ENCODE results near the gene ANO1. TPM values are rescaled to one million over a fixed set of nuclear protein-coding genes. Genes with fewer than 3 reads are reported as not detected.
A peak's percentile ranks its signal among the peaks of the same experiment; 100 is the strongest.

Gene ANO1
- total RNA-seq, 1 experiment from 2014 or later, result 41.7 TPM

- POLR2A ChIA-PET, result no interaction called here
- Histone ChIP-seq H3K27ac (ENCODE audit: low read depth, low read length) (peak overlapping the region; percentile 57; the same call in 1 of the 2 replicates), H3K9ac (ENCODE audit: low read length) (peak overlapping the region; percentile 29), H3K4me1 (ENCODE audit: control insufficient read depth in 1 of 2, insufficient read depth in 2 of 2, low read length in 2 of 2) (peaks cover 18 to 41% of the 10 kb centered on the region in 2 experiments), H4K20me1 (ENCODE audit: insufficient read depth) (no peaks in the 10 kb centered on the region), H3K36me3 (ENCODE audit: control insufficient read depth in 1 of 2, insufficient read depth in 2 of 2, low read length in 2 of 2) (no peaks in the 10 kb centered on the region), H3K9me3 (ENCODE audit: control insufficient read depth in 1 of 2, insufficient read depth in 1 of 2, low read depth in 1 of 2, low read length in 2 of 2) (no peaks in the 10 kb centered on the region), H3K9me2 (ENCODE audit: insufficient read depth) (no peaks in the 10 kb centered on the region), H3K79me2 (ENCODE audit: insufficient read depth, low read length) (no peaks in the 10 kb centered on the region), H3K4me3 (replicated peaks in 1 of 2; ENCODE audit: low read depth in 1 of 2, low read length in 2 of 2) (peak overlapping the region in 1 of 2 experiments; percentile 34; a peak in 2 of 4 replicates), H2AFZ (ENCODE audit: low read depth, low read length, poor library complexity, severe bottlenecking) (no peak overlapping the region), H3K27me3 (ENCODE audit: insufficient read depth, low read length) (no peaks in the 10 kb centered on the region; the same call in 1 of the 2 replicates), H3K4me2 (ENCODE audit: low read length) (peak overlapping the region; percentile 74)
- TF ChIP-seq FOSL1 (IDR thresholded peaks at IDR 0.05; ENCODE audit: low read depth) (no peak), ATF3 (IDR thresholded peaks at IDR 0.05) (no peak), ZBTB33 (IDR thresholded peaks at IDR 0.05; ENCODE audit: extremely low read depth, insufficient replicate concordance, low read length) (no peak), SRF (IDR thresholded peaks at IDR 0.05; ENCODE audit: low read depth) (no peak), ZFX (IDR thresholded peaks at IDR 0.05) (no peak), POLR2A (IDR thresholded peaks at IDR 0.05; ENCODE audit: borderline replicate concordance, extremely low read depth, insufficient read depth, insufficient read length) (no peak), YY1 (IDR thresholded peaks at IDR 0.05; ENCODE audit: extremely low read depth, insufficient replicate concordance, low read depth, low read length) (no peak), CTCF (IDR thresholded peaks at IDR 0.05 in 2 of 3, conservative IDR thresholded peaks at IDR 0.05 in 1 of 3; ENCODE audit: borderline replicate concordance in 1 of 3, insufficient read depth in 1 of 3, low read depth in 2 of 3, low read length in 2 of 3) (no peak), POLR2AphosphoS5 (IDR thresholded peaks at IDR 0.05; ENCODE audit: low read depth, low read length) (no peak), ZNF274 (IDR thresholded peaks at IDR 0.05; ENCODE audit: low read depth, low read length) (no peak), EZH2phosphoT487 (IDR thresholded peaks at IDR 0.05; ENCODE audit: borderline replicate concordance) (no peak), EZH2 (IDR thresholded peaks at IDR 0.05) (no peak), TCF7L2 (IDR thresholded peaks at IDR 0.05; ENCODE audit: borderline replicate concordance, extremely low read depth, insufficient read depth, insufficient read length) (no peak), SIN3A (IDR thresholded peaks at IDR 0.05; ENCODE audit: low read depth) (no peak), SP1 (IDR thresholded peaks at IDR 0.05; ENCODE audit: low read depth) (no peak)
- ATAC-seq, result peak; percentile 39; the same call in 1 of the 2 replicates
- no TSS peak for BruUV-seq (replicated peaks)
- no peak for DNase-seq (ENCODE audit: low read depth, low spot score)
- CTCF ChIA-PET, result no interaction called here
- RAD21 ChIA-PET (ENCODE audit: low non-redundant PET in 1 of 2, low total read pairs in 2 of 2, uncharacterized antibody in 2 of 2, unreplicated experiment in 2 of 2), result no interaction called here
- intact Hi-C loops (cut with micrococcal nuclease), result no loop called here
Observed at GRCh38 chr11:70233034-70233433, 154.9 kb downstream of the ANO1 start.

Data from HCT116 (cell line).